K562 (cell line): ENCODE measurements around the gene IGFBP4. TPM values are rescaled to one million over a fixed set of nuclear protein-coding genes. Genes with fewer than 3 reads are reported as not detected.

ENCODE experiments used
- ATAC-seq: fragments of 200-7000 bp; cut with Tn5 transposase; 3 replicates; pipeline ENCODE4 v1.9.1; 2020; ENCODE audit warnings: moderate library complexity
- BruUV-seq: library from RNA; stranded (reverse); fragments of 400-500 nt; replicated peaks from 2 replicates; lab custom pipeline; 2021; lab: Mats Ljungman, UMichigan
- CTCF ChIA-PET: fragments of 300-600 bp; formaldehyde crosslinking; extraction: SDS; loops from one replicate; lab custom pipeline; 2021; ENCODE audit warnings: low intra/inter-chr PET ratio; lab: Yijun Ruan, JAX
- POLR2A ChIA-PET: fragments of 300-600, 350-650 bp; sonication (Branson Sonifier 250); formaldehyde crosslinking; extraction: SDS; loops from one replicate; lab custom pipeline; 2021; ENCODE audit warnings: antibody characterized with exemption, inconsistent platforms; lab: Yijun Ruan, JAX
- DNase-seq, 4 experiments: peaks; one replicate each; pipeline versions ENCODE4 v3.0.0 to v3.0.0-alpha.2; 2011 to 2018; ENCODE audit warnings: low spot score in 3 of 4, mixed read lengths in 3 of 4; ENCODE audit errors: extremely low read depth in 1 of 4
- FAIRE-seq: peaks from 2 replicates; lab custom pipeline; 2011; peaks lifted over from hg19 to GRCh38; lab: Jason Lieb, UNC
- H2AFZ ChIP-seq: 2 replicates; pipeline ENCODE4 v1.6.0; 2011; ENCODE audit warnings: low read depth, low read length, control low read depth, inconsistent platforms
- H3K27ac ChIP-seq: fragments of 200-600 bp; 3 replicates; pipeline ENCODE4 v1.8.0; 2011; ENCODE audit warnings: low read depth, mild to moderate bottlenecking, control low read depth, inconsistent platforms, low read length, moderate library complexity, mixed read lengths; ENCODE audit errors: extremely low read depth
- H3K27me3 ChIP-seq, 2 experiments: fragments of 300-600 bp in 1 of 2; 2 replicates in 1 of 2; 3 replicates in 1 of 2; pipeline versions ENCODE4 v1.6.0 to v1.8.0; 2011; ENCODE audit warnings: inconsistent platforms in 2 of 2, low read length in 2 of 2, mild to moderate bottlenecking in 1 of 2, mixed read lengths in 1 of 2, moderate library complexity in 1 of 2; ENCODE audit not compliant: control insufficient read depth in 2 of 2, insufficient read depth in 2 of 2
- H3K36me3 ChIP-seq: fragments of 300-600 bp; 3 replicates; pipeline ENCODE4 v1.8.0; 2011; ENCODE audit warnings: mild to moderate bottlenecking, low read length, inconsistent platforms; ENCODE audit not compliant: control insufficient read depth, insufficient read depth
- H3K4me1 ChIP-seq, 2 experiments: fragments of 200-600 bp in 1 of 2; replicated peaks in 1 of 2; 2 replicates in 1 of 2; 3 replicates in 1 of 2; pipeline versions ENCODE4 v1.5.1 to v1.8.0; 2011; ENCODE audit warnings: inconsistent platforms in 2 of 2, low read length in 2 of 2, mild to moderate bottlenecking in 1 of 2, mixed read lengths in 1 of 2, moderate library complexity in 1 of 2; ENCODE audit not compliant: control insufficient read depth in 2 of 2, insufficient read depth in 2 of 2
- H3K4me2 ChIP-seq: 2 replicates; pipeline ENCODE4 v1.6.1; 2011; ENCODE audit warnings: low read length, control low read depth, inconsistent platforms, mixed read lengths; ENCODE audit not compliant: insufficient read depth
- H3K4me3 ChIP-seq: fragments of 200-600 bp; sonication (generic), shearing (Covaris generic); 2 replicates; pipeline ENCODE4 v1.5.1; 2016; ENCODE audit warnings: control low read depth, inconsistent platforms
- H3K79me2 ChIP-seq: fragments of 200-600 bp; 3 replicates; pipeline ENCODE4 v1.8.0; 2011; ENCODE audit warnings: low read length, inconsistent platforms; ENCODE audit not compliant: control insufficient read depth, insufficient read depth
- H3K9ac ChIP-seq, 2 experiments: 2 replicates each; pipeline versions ENCODE4 v1.6.0 to v1.6.1; 2011; ENCODE audit warnings: low read depth in 2 of 2, low read length in 2 of 2, control low read depth in 1 of 2, inconsistent platforms in 1 of 2, mild to moderate bottlenecking in 1 of 2, mixed read lengths in 1 of 2; ENCODE audit not compliant: insufficient read depth in 1 of 2
- H3K9me1 ChIP-seq: one replicate; pipeline ENCODE4 v1.6.0; 2011; ENCODE audit warnings: inconsistent platforms, mild to moderate bottlenecking, low read length, moderate library complexity; ENCODE audit not compliant: control insufficient read depth, insufficient read depth
- H3K9me3 ChIP-seq: replicated peaks from 2 replicates; pipeline ENCODE4 v1.5.1; 2011; ENCODE audit warnings: low read depth, low read length, inconsistent platforms; ENCODE audit not compliant: control insufficient read depth, insufficient read depth
- H4K20me1 ChIP-seq: replicated peaks from 2 replicates; pipeline ENCODE4 v1.6.1; 2011; ENCODE audit warnings: low read length, inconsistent platforms, mixed read lengths; ENCODE audit not compliant: control insufficient read depth, insufficient read depth
- CREBBP ChIP-seq: IDR thresholded peaks from one replicate; pipeline ENCODE4 v1.6.1; 2012; ENCODE audit warnings: low read depth, mild to moderate bottlenecking, control low read depth, inconsistent platforms, low read length
- FOXP1 ChIP-seq: sonication (generic); formaldehyde crosslinking; IDR thresholded peaks from 2 replicates; pipeline ENCODE4 v1.8.0; 2022; ENCODE audit warnings: mild to moderate bottlenecking, missing genetic modification reagents
- GTF2A2 ChIP-seq: IDR thresholded peaks from 2 replicates; pipeline ENCODE4 v1.6.1; 2016; ENCODE audit warnings: mild to moderate bottlenecking, missing genetic modification characterization, missing compliant biosample characterization
- HCFC1 ChIP-seq: IDR thresholded peaks from 2 replicates; pipeline ENCODE4 v1.6.1; 2012; ENCODE audit warnings: low read depth, low read length, improper control_type of control experiment
- MCM7 ChIP-seq, 2 experiments: fragments of 450-650 bp; IDR thresholded peaks; 2 replicates each; pipeline ENCODE4 v1.6.1; 2016 to 2018
- NEUROD1 ChIP-seq: fragments of 150-350 bp; IDR thresholded peaks from 2 replicates; pipeline ENCODE4 v1.6.1; 2014; ENCODE audit warnings: borderline replicate concordance, low read length, low read depth; ENCODE audit not compliant: partially characterized antibody
- PHTF2 ChIP-seq: fragments of 250-450 bp; sonication (Bioruptor Pico); IDR thresholded peaks from 2 replicates; pipeline ENCODE4 v1.5.0; 2021; ENCODE audit warnings: mild to moderate bottlenecking
- SETDB1 ChIP-seq: IDR thresholded peaks from one replicate; pipeline ENCODE4 v1.6.1; 2012; ENCODE audit warnings: low read length, control low read depth, inconsistent platforms
- STAT5B ChIP-seq: fragments of 250-450 bp; sonication (Bioruptor Pico); IDR thresholded peaks from 2 replicates; pipeline ENCODE4 v1.8.0; 2021; ENCODE audit warnings: mild to moderate bottlenecking, inconsistent platforms
- TARDBP ChIP-seq: fragments of 450-650 bp; IDR thresholded peaks from 2 replicates; pipeline ENCODE4 v1.6.1; 2016
- TGIF2 ChIP-seq: sonication (generic); formaldehyde crosslinking; IDR thresholded peaks from 2 replicates; pipeline ENCODE4 v1.8.1; 2022; ENCODE audit warnings: mild to moderate bottlenecking, missing genetic modification reagents, moderate library complexity
- ZNF124 ChIP-seq: sonication (generic); formaldehyde crosslinking; IDR thresholded peaks from 2 replicates; pipeline ENCODE4 v1.8.1; 2022; ENCODE audit warnings: missing genetic modification reagents
- ZNF212 ChIP-seq: fragments of 450-650 bp; formaldehyde crosslinking; IDR thresholded peaks from 2 replicates; pipeline ENCODE4 v1.4.0; 2020; ENCODE audit warnings: mild to moderate bottlenecking
- ZNF24 ChIP-seq: fragments of 450-650 bp; IDR thresholded peaks from 2 replicates; pipeline ENCODE4 v1.6.1; 2016
- ZNF778 ChIP-seq: fragments of 450-650 bp; formaldehyde crosslinking; IDR thresholded peaks from 2 replicates; pipeline ENCODE4 v1.4.0; 2020; ENCODE audit warnings: mild to moderate bottlenecking, moderate library complexity
- WGBS: fragments of 100-300 bp; shearing (Covaris generic); methylation state at CpG from one replicate; pipeline ENCODE4 v1.1.6; 2016; ENCODE audit warnings: low coverage, mixed read lengths; ENCODE audit not compliant: insufficient coverage; ENCODE audit errors: missing lambda C conversion rate; 5-methylcytosine and 5-hydroxymethylcytosine counted together
- in situ Hi-C: fragments of 300-500 bp; cut with MboI; formaldehyde crosslinking; loops from 4 replicates; pipeline ENCODE4 v1.15.0; 2018; ENCODE audit warnings: inconsistent platforms, mixed read lengths
- intact Hi-C: fragments of 100-400 bp; cut with micrococcal nuclease; formaldehyde crosslinking; loops from 2 replicates; pipeline ENCODE4 v1.14.2; 2022
- polyA plus RNA-seq, 8 experiments: library from polyadenylated mRNA; depleted of rRNA in 4 of 8; stranded (reverse) in 5 of 8; unstranded in 3 of 8; fragments of >200 nt; fragmentation: Nextera tagmentation in 2 of 8; fragmentation: Illumina TruSeq in 1 of 8; extraction: Ambion mirVana in 2 of 8; extraction: Trizol in 1 of 8; gene quantifications; 2 replicates each; pipeline versions ENCODE4 v1.2.1 to v1.2.3, GENCODE V29; 2011 to 2014; ENCODE audit warnings: inconsistent platforms in 1 of 8, missing spikeins in 1 of 8
- total RNA-seq, 7 experiments: library from RNA; depleted of rRNA in 6 of 7; stranded (reverse); fragments of >200 nt in 6 of 7; fragmentation: Illumina TruSeq in 2 of 7; extraction: Trizol in 2 of 7; gene quantifications; 2 replicates each; pipeline versions ENCODE4 v1.2.1 to v1.2.3, GENCODE V29; 2011 to 2021; ENCODE audit warnings: low replicate concordance in 1 of 7
- TF ChIP-seq, protein P1 (sequence below): fragments of 250-450 bp; sonication (Bioruptor Pico); IDR thresholded peaks from 2 replicates; pipeline ENCODE4 v1.6.1; 2021; ENCODE audit warnings: mild to moderate bottlenecking
- TF ChIP-seq, protein P2 (sequence below), 2 experiments: IDR thresholded peaks; 2 replicates each; pipeline ENCODE4 v1.6.1; 2012; ENCODE audit warnings: improper control_type of control experiment in 2 of 2, low read depth in 2 of 2, low read length in 2 of 2, borderline replicate concordance in 1 of 2
- TF ChIP-seq, protein P3 (sequence below), 2 experiments: IDR thresholded peaks; 2 replicates each; pipeline ENCODE4 v1.6.1; 2011; ENCODE audit warnings: borderline replicate concordance in 1 of 2, control low read depth in 1 of 2, low read depth in 1 of 2, low read length in 1 of 2, mild to moderate bottlenecking in 1 of 2, mixed read lengths in 1 of 2, moderate library complexity in 1 of 2; ENCODE audit not compliant: insufficient read depth in 1 of 2, insufficient read length in 1 of 2, poor library complexity in 1 of 2, severe bottlenecking in 1 of 2; ENCODE audit errors: extremely low read depth in 1 of 2

IGFBP4 gene
- total and polyA plus RNA-seq, 9 of the 15 experiments (the other 6 are each of a cell fraction or from before 2014, with no cell fraction given): 8.8 to 99.8 (median 18.6) TPM

DNA sequence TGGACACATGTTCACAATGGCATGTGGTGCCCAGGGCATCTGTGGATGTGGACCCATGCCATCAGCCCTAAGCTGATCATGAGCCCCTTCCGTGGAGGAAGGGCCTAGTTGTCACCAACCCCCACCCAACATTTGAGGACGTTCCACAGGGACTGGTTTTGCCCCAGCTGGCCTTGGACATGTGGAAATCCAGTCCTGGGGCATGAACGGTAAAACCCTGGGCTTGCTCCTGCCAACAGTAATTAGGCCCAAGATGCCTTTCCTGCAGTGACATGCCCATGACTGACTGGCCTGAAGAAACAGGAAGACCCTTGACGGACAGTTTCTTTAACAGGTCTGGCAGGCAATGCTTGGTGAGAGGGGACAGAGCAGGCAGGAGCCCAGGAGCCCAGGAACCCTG lies 50.4 kb downstream of the IGFBP4 start (continued):
- TF ChIP-seq, protein P1, sequence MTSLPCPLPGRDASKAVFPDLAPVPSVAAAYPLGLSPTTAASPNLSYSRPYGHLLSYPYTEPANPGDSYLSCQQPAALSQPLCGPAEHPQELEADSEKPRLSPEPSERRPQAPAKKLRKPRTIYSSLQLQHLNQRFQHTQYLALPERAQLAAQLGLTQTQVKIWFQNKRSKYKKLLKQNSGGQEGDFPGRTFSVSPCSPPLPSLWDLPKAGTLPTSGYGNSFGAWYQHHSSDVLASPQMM (CRISPR knock-in tag): no peak
- TF ChIP-seq TARDBP: no peak

DNA sequence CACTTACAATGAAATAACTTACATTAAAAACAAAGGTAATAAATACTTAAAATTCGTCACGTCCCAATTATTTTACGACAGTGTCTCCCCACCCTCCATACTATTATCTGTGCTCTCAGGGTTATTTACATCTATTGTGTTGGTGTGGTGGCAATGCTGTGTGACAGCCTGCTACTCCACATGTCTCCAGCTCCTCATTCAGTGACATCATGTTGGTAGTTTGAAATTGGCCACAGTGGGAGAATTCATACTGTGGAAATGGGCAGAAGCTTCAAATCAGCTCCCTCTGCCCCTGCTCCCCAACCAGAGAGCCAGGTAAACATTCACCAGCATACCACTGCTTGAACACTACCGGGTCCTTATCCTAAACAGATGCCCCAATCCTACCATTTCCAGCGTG lies 51.9 kb downstream of the IGFBP4 start:
- Histone ChIP-seq H3K4me3 (no peak overlapping the region), H3K4me1 (peaks cover 11 to 21% of the 10 kb centered on the region in 2 experiments; a peak in 4 of 5 replicates), H3K9ac (no peak overlapping the region), H3K36me3 (no peaks in the 10 kb centered on the region), H3K27ac (no peak overlapping the region), H4K20me1 (no peaks in the 10 kb centered on the region), H3K4me2 (no peak overlapping the region), H3K9me1 (no peaks in the 10 kb centered on the region), H3K27me3 (no peaks in the 10 kb centered on the region), H2AFZ (no peak overlapping the region), H3K79me2 (no peaks in the 10 kb centered on the region), H3K9me3 (no peaks in the 10 kb centered on the region)
- FAIRE-seq (no peak), DNase-seq (no peak), ATAC-seq (no peak)
- intact Hi-C loops (no loop called here), in situ Hi-C loops (no loop called here)
- ChIA-PET POLR2A (interaction anchor here (0.6 to 1.2 kb wide), 4 partner anchors 10 to 123 kb away, joined by 3 to 4 read pairs (median 3); no protein-coding TSS in a partner anchor), CTCF (no interaction called here)
- no TSS peak for BruUV-seq
- 46% methylated on average over 5 of the region's 5 CpGs for WGBS
- TF ChIP-seq MCM7 (IDR thresholded peaks at IDR 0.05) (no peak), PHTF2 (no peak), ZNF124 (CRISPR knock-in tag) (no peak), TGIF2 (no peak), ZNF24 (no peak), NEUROD1 (no peak), SETDB1 (no peak), GTF2A2 (tag) (no peak), HCFC1 (no peak), STAT5B (CRISPR knock-in tag) (no peak), FOXP1 (no peak), ZNF778 (CRISPR knock-in tag) (no peak), CREBBP (no peak), ZNF212 (no peak)
- TF ChIP-seq, protein P2, sequence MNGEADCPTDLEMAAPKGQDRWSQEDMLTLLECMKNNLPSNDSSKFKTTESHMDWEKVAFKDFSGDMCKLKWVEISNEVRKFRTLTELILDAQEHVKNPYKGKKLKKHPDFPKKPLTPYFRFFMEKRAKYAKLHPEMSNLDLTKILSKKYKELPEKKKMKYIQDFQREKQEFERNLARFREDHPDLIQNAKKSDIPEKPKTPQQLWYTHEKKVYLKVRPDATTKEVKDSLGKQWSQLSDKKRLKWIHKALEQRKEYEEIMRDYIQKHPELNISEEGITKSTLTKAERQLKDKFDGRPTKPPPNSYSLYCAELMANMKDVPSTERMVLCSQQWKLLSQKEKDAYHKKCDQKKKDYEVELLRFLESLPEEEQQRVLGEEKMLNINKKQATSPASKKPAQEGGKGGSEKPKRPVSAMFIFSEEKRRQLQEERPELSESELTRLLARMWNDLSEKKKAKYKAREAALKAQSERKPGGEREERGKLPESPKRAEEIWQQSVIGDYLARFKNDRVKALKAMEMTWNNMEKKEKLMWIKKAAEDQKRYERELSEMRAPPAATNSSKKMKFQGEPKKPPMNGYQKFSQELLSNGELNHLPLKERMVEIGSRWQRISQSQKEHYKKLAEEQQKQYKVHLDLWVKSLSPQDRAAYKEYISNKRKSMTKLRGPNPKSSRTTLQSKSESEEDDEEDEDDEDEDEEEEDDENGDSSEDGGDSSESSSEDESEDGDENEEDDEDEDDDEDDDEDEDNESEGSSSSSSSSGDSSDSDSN (IDR thresholded peaks at IDR 0.05; ENCODE audit: borderline replicate concordance in 1 of 2, low read depth in 2 of 2, low read length in 2 of 2): no peak
- TF ChIP-seq, protein P3, sequence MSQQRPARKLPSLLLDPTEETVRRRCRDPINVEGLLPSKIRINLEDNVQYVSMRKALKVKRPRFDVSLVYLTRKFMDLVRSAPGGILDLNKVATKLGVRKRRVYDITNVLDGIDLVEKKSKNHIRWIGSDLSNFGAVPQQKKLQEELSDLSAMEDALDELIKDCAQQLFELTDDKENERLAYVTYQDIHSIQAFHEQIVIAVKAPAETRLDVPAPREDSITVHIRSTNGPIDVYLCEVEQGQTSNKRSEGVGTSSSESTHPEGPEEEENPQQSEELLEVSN (IDR thresholded peaks at IDR 0.05; ENCODE audit: borderline replicate concordance in 1 of 2, extremely low read depth in 1 of 2, insufficient read depth in 1 of 2, insufficient read length in 1 of 2, low read depth in 1 of 2, low read length in 1 of 2, poor library complexity in 1 of 2, severe bottlenecking in 1 of 2): no peak
